ENCODE measurements around the gene DSE. TPM values are rescaled to one million over a fixed set of nuclear protein-coding genes. Genes with fewer than 3 reads are reported as not detected.

Gene DSE
- total RNA-seq, 1 donor: 50.7 TPM

- TF ChIP-seq CTCF (IDR thresholded peaks at IDR 0.05; ENCODE audit: insufficient read depth, low read length): no peak
- no peak for DNase-seq (ENCODE audit: low read depth)
- no peak overlapping the region for H3K4me3 ChIP-seq (ENCODE audit: low read depth, low read length)
Observed at GRCh38 chr6:116450185-116450710, 79.5 kb downstream of the DSE start.

- no peak overlapping the region for H3K4me3 ChIP-seq (ENCODE audit: low read depth, low read length)
- no peak for DNase-seq (ENCODE audit: low read depth)
- no peak for TF ChIP-seq CTCF (IDR thresholded peaks at IDR 0.05; ENCODE audit: insufficient read depth, low read length)
Observed at GRCh38 chr6:116450769-116451740, 80.3 kb downstream of the DSE start.

GRCh38 chr6:116451916-116452315 lies 81.2 kb downstream of the DSE start:
- no peak for DNase-seq (ENCODE audit: low read depth)
- no peak overlapping the region for H3K4me3 ChIP-seq (ENCODE audit: low read depth, low read length)
- TF ChIP-seq CTCF (IDR thresholded peaks at IDR 0.05; ENCODE audit: insufficient read depth, low read length): no peak

GRCh38 chr6:116452531-116452930 lies 81.8 kb downstream of the DSE start:
- no peak for TF ChIP-seq CTCF (IDR thresholded peaks at IDR 0.05; ENCODE audit: insufficient read depth, low read length)
- DNase-seq (ENCODE audit: low read depth): no peak
- H3K4me3 ChIP-seq (ENCODE audit: low read depth, low read length): no peak overlapping the region

- no peak for TF ChIP-seq CTCF (IDR thresholded peaks at IDR 0.05; ENCODE audit: insufficient read depth, low read length)
- no peak overlapping the region for H3K4me3 ChIP-seq (ENCODE audit: low read depth, low read length)
- DNase-seq (ENCODE audit: low read depth): no peak
Observed at GRCh38 chr6:116456106-116456505, 85.4 kb downstream of the DSE start.

GRCh38 chr6:116456927-116457326 lies 86.2 kb downstream of the DSE start:
- no peak for TF ChIP-seq CTCF (IDR thresholded peaks at IDR 0.05; ENCODE audit: insufficient read depth, low read length)
- DNase-seq (ENCODE audit: low read depth): no peak
- H3K4me3 ChIP-seq (ENCODE audit: low read depth, low read length): no peak overlapping the region

Measured in fibroblast of the aortic adventitia (primary cell).